IPS DF 19.7 (cell line): ENCODE data around the gene RNASEH2A.

ENCODE experiments used
- DNase-seq: peaks from one replicate; pipeline ENCODE4 v3.0.0-alpha.2; 2013; ENCODE audit warnings: low read depth, low spot score

The RNASEH2A gene

DNA sequence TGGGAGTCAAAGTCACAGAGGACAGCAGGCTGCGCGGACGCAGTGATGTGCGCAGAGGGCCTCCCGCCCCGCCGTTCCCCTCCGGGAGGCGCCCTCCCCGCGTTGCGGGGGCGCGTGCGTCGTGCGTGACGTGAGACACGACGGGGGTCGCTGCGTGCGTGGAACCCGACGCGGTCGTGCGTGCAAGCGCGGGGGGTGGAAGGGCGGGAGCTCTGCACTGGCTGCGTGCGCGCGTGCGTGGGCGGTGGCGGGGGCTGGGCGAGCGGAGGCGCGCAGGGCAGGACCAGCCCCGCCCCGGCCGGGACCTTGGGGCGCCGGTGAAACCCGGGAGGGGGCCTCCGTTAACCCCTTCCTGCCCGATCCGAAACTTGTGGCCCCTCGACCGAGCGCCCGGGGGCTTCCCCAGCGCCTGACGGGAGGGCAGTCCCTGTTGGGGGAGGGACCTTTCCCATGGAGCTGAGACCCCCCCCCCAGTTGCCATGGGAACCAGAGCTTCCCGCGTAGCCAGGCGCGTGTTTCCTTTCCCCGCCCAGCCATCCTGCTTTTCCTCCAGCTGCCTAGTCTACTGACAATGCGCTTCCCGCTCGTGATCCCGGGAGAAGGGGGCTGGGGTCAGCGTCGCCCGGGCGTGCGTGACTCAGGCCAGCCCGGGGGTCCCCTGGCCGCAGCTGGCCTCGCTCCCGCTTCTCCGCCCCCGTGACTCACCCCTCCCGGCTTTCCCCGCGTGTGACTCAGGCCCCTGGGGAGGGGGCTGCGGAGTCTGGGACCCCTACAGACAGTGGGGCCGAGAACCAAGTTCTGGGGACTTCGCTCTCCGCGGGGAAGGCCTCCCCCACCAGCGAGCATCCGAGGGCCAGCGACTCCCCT lies 23.7 kb upstream of the RNASEH2A start:
- no peak for DNase-seq

DNA sequence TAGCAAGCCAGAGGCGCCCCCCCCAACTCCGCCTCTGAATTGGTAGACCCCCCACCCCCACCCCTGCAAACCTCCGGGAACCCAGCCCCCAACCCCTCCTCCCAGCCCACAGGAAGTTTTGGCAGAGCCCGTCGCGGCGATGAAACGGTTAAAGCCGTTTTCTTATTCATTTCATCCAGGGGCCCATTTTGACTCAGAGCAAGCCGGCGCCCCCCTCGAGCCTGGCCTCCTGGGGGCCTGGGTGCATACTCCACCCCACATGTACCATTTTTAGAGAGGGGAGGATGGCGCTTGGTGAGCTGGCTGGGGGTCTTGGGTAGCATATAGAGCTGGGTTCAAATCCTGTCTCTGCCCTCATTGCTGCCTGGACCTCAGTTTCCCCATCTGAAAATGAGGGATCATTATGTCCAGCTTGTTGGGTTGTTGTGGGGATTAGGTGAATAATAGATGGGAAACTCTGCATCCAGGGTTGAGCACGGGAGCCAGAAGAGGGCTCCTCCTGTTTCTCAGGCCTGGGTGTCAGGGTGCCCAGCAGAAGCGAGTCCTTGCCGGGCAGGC lies 23.0 kb upstream of the RNASEH2A start:
- DNase-seq = no peak

DNA sequence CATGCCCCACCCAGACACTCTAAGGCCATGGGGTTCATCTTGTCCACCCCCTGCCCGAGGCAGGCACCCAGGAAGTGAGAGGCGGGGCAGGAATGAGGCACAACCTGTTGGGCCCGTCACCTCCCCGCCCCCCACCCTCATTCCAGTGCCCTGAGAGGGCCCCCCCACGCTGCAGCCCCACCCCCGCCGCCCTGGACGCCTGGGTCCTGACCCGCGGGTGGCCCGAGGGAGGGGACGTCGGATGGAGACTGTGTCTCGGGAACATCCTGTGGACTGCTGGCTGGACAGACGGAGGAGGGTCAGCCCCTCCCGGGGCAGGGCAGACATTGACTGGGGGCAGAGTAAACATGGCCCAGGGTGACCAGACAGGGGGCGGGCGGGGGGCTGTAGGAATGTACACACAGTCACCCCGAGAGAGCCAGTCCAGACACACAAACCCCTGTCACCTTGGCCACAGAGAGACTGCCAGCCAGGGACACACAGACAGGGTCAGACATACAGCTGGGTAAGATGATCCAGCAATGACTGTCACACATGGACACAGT lies 22.5 kb upstream of the RNASEH2A start:
- DNase-seq = no peak

DNA sequence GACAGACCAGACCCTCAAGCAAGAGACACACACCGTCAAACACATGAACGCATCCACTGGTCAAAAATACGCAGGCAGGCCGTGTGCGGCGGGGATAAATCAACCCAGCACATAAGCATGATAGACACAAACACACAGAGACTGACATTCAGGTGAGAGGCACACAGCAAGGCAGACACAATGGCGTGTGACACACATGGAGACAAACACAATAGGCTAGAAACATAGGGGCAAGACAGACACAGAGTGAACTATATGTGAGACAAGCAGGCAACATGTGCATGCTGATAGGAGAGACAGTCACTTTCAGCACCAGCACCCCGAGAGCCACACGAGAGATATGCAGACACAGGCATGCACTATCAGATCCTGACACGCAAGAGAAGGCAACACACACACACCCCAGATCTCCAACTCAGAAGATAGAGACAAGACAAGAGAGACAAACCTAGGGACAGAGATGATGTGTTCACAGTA lies 22.0 kb upstream of the RNASEH2A start:
- no peak for DNase-seq

DNA sequence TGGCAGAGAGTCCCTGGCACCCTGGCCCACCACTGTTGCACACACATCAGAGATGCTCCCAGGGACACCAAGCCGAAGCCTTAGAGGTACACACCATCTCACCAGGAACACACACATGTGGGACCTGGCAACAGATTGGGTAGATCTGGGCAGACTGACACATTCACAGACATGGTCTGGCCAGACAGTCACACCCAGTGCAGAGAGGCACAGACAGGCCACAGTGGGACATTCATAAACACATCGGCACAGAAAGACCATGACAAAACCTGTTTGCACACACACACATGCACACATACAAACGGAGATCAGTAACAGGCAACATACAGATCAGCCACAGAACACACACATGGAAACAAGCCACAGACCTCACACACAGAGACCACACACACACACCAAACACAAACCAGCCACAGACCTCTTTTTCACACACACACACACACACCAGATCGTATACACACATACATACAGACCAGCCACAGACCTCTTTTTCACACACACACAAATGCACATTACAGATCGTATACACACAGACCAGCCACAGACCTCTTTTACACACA lies 21.4 kb upstream of the RNASEH2A start:
- DNase-seq = no peak

DNA sequence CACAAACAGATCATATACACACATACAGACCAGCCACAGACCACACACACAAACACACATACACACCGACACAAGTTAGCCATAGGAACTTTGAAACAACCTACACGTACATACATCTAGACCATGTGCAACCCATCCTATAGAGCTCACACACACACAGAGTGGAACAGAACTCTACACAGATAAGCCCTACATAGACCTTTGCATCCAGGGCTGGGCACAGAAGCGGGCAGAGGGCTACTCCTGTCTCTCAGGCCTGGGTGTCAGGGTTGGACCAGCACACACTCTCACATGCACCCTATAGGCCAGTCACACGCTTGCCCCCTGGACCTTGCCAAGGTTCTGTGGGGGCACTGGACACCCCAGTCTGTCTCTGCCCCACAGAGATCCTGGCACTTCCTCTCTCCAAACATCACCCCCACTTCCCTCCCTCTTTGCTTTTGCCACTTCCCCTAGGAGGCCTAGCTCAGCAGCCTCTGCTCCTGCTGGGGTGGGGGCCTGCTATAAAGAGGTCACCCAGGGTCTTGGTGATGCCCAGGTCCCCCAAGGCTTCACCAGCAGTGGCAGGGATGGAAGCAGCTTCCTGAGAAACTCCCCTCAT lies 20.9 kb upstream of the RNASEH2A start:
- no peak for DNase-seq

DNA sequence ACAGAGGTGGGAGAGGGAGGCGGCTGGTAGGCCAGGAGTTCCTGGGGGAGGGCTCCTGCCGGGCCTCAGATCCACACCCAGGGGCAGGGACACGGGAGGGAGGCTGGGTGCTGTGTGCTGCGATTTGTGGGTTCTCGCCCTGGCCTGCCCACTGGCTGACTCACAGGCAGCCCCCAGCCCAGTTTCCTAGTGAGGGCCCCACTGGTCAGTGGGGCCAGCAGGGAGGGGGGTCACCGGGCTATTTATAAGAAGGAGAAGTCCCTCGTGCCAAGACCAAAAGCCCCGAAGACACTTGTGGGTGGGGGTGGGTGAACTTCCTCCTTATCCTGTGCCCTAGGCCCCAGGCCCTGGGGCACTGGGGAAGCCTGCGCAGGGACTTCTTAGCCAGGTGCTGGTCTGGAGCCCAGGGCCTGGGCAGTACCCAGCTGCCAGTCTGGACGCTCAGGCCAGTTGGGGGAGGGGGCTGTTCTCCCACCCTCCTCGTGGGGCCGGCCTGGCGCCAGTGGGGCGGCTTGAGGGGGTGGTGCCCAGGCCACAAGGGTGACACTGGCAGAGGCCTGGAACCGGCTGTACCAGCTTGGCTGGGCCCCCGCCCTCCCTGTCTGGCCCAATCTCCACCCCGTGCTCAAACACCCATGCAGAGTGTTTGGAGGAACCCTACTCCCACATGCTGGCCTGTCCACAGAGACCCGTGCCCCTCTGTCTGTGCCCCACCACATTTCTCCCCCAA lies 20.1 kb upstream of the RNASEH2A start:
- DNase-seq = no peak

DNA sequence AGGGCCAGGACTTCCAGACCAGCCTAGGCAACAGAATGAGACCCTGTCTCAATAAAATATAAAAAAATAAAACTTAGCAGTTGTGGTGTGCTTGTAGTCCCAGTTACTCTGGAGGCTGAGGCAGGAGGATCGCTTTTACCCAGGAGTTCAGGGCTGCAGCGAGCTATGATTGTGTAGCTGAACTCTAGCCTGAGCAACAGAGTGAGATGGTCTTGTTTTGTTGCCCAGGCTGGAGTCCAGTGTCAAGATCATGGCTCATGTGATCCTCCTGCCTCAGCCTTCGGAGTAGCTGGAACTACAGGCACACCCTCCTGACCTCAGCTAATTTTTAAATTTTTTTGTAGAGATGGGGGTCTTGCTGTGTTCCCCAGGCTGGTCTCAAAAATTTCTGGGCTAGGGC lies 19.4 kb upstream of the RNASEH2A start:
- DNase-seq = no peak

DNA sequence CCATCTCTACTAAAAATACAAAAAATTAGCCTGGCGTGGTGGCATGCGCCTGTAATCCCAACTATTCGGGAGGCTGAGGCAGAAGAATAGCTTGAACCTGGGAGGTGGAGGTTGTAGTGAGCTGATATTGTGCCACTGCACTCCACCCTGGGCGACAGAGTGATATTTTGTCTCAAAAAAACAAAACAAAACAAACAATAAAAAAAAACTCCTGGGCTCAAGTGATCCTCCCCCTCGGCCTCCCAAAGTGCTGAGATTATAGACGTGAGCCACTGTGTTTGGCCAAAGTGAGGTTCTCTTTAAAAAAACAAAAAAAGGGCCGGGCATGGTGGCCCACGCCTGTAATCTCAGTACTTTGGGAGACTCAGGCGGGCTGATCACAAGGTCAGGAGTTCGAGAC lies 18.9 kb upstream of the RNASEH2A start:
- DNase-seq = no peak

DNA sequence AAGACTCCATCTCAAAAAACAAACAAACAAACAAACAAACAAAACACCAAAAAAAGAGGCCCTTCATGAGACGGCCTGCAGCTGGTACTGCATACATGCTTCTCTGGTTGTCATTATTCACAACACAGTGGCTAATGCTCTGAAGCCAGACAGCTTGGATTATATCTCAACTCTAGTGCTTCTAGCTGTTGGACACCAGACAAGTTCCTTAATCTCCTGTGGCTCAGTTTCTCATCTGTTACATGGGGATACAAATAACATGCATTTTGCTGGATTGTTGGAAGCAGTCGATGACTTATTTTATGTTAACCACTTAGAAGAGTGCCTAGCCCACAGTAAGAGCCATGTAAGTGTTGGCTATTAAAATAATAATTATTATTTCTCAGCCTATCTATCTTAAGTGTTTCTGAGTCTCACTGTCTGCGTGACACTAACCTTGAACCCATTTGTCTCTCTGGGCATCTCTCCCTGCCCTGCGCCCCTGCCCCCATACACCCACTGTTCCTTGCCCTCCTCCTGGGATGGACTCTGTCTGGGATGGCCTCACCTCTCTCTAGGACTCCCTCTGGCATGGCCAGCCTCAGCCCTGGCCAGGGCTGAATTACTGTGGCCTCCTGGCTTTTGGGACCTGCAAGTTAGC lies 18.2 kb upstream of the RNASEH2A start:
- no peak for DNase-seq

DNA sequence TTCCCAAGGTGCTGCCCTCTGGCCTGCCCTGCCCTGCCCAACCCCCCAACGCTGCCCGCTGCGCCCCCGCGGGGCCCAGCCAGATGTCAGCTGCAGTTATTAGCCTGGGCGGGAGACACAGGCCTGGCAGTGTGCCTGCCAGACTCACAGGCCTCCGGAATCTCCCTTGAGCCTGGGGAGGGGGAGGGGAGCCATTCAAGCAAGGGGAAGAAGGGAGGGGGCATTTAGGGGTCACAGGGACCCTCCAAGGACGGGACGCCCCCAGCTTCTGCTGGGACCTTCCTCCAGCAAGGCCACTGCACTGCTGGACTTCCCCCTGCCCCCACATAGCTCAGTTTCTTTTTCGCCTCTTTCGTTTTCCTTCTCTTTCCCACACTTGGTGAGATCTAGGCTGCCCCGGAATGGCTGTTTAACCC lies 17.7 kb upstream of the RNASEH2A start:
- DNase-seq = no peak

DNA sequence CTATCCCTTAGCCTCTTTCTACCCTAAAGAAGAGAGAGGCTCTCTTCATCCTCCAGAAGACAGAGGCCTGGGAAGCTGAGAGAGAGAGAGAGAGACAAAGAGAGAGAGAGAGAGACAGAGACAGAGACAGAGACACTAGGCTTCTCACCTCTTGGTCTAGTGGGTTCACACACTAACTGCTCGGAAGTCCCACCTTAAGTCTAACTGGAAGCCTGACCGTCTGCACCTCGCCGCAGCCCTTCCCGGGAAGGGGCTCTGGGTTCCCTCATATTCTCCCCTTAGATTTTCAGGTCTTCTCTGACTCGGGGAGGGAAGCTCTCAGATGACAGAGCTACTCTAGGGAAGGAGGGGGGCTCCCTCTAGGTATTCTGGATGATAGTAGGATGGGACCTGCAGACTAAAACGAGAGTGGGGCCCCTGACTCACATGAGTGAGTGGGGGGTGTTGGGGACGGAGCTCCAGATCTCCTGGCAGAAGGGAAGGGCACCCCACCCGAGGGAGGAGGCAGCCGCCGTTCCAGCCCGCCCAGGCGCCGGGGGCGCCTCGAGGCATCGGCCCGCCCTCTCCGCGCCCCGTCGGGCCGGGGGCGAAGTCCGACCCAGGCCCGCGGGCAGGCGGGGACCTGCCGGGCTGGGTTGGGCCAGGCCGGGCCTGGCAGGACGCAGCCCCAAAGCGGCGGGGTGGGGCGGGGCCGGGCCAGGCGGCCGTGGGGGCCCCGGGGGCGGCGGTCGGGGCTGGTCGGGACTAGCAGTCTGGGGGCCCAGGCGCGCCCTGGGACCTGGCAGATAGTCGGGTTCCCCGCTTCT lies 17.1 kb upstream of the RNASEH2A start:
- DNase-seq = no peak

DNA sequence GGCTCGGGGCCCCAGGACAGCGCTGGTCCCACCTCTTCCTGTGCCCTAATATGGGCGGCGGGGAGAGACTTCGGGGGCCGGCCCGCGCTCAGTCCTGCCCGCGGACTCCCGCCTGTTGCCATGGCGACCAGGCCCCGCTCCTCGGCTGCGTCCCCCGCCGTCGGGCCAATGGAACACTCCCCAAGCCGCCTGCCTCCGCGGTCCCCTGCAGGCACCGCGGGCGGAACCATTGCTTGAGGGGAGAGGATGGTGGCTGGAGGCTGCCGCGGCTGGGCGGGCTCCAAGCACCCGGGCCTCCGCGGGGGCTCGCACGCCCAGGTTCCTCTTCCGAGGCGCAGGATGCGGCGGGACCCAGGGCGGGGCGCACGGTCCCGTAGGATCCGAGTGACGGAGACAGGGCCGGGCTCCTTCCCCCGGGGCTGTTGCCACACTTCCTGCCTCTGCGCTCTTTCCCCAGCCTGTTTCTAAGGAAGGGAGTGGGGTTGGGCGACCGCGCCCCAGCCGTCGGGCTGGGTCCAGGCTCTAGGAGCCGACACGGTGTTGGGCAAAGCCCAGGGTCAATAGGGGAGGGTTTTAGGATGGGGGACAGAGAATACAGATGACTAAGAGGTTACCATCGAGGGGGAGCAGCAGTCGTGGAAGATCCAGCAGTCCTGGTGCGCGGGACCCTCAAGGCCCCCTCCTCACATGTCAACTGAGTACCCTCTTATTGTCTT lies 16.3 kb upstream of the RNASEH2A start:
- DNase-seq = no peak

DNA sequence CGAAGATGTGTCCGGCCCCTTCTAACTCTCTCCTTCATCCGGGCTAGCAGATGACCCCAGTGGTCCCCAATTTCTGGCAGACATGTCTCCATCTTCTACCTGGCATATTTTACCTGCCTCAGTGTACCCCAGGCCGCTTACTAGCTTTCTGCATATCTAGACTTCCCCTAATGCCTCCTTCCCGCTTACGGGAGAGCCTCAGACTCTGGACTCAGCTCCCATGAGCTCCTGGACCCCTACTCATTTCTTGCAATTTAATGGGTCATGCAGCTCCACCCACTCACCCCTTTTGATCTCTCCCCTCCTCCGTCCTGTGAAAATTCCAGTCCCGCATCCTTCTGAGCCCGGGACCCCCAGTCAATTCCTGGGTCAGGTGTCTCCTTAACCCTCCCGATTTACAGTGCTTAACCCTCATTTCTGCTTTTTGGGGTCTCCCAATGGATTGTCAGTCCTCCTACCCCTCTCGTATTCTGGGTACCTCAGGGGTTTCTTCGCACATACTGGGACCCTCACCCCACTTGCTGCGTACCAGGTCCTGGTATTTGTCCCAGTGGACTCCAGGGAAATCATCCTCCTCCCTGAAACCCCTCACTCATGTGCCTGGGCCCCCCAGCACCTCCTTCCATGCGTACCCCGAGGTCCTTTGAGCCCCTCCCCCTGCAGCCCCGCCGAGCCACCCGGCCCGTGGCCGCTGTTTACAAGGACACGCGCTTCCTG lies 15.6 kb upstream of the RNASEH2A start:
- no peak for DNase-seq

DNA sequence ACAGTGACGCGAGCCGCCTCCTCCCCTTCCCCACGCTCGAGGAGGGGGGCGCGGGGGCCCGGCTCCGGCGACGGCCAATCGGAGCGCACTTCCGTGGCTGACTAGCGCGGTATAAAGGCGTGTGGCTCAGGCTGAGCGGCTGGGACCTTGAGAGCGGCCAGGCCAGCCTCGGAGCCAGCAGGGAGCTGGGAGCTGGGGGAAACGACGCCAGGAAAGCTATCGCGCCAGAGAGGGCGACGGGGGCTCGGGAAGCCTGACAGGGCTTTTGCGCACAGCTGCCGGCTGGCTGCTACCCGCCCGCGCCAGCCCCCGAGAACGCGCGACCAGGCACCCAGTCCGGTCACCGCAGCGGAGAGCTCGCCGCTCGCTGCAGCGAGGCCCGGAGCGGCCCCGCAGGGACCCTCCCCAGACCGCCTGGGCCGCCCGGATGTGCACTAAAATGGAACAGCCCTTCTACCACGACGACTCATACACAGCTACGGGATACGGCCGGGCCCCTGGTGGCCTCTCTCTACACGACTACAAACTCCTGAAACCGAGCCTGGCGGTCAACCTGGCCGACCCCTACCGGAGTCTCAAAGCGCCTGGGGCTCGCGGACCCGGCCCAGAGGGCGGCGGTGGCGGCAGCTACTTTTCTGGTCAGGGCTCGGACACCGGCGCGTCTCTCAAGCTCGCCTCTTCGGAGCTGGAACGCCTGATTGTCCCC lies 14.9 kb upstream of the RNASEH2A start, which contains the start of gene JUNB:
Gene JUNB (plus strand): TSS at position 142 of the 706 bp plus-strand sequence. CDS start 286 bp downstream, at position 428.
- no peak for DNase-seq

DNA sequence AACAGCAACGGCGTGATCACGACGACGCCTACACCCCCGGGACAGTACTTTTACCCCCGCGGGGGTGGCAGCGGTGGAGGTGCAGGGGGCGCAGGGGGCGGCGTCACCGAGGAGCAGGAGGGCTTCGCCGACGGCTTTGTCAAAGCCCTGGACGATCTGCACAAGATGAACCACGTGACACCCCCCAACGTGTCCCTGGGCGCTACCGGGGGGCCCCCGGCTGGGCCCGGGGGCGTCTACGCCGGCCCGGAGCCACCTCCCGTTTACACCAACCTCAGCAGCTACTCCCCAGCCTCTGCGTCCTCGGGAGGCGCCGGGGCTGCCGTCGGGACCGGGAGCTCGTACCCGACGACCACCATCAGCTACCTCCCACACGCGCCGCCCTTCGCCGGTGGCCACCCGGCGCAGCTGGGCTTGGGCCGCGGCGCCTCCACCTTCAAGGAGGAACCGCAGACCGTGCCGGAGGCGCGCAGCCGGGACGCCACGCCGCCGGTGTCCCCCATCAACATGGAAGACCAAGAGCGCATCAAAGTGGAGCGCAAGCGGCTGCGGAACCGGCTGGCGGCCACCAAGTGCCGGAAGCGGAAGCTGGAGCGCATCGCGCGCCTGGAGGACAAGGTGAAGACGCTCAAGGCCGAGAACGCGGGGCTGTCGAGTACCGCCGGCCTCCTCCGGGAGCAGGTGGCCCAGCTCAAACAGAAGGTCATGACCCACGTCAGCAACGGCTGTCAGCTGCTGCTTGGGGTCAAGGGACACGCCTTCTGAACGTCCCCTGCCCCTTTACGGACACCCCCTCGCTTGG lies 14.1 kb upstream of the RNASEH2A start:
- no peak for DNase-seq

DNA sequence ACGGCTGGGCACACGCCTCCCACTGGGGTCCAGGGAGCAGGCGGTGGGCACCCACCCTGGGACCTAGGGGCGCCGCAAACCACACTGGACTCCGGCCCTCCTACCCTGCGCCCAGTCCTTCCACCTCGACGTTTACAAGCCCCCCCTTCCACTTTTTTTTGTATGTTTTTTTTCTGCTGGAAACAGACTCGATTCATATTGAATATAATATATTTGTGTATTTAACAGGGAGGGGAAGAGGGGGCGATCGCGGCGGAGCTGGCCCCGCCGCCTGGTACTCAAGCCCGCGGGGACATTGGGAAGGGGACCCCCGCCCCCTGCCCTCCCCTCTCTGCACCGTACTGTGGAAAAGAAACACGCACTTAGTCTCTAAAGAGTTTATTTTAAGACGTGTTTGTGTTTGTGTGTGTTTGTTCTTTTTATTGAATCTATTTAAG lies 13.5 kb upstream of the RNASEH2A start:
- no peak for DNase-seq
